ENCODE data around the gene DOCK4.

DNA sequence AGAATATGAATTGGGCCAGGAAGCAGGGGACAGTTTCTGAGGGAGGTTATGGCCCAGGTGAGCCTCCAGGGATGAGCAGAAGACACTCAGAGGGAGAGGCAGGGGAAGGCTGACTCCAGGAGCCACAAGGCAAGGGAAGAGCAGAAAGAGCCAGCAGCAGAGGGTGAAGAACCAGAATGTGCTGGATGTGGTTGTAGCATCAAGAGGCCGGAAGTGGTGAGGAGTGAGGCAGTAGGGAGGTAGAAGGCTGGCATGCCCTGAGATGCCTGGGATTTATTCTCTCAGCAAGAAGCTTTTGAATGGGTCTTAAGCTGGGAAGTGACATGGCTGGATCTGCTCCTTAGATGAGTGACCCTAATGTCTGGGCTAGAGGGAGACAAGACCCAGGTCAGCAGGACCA lies 311.7 kb downstream of the DOCK4 start:
- TF ChIP-seq, protein P1, sequence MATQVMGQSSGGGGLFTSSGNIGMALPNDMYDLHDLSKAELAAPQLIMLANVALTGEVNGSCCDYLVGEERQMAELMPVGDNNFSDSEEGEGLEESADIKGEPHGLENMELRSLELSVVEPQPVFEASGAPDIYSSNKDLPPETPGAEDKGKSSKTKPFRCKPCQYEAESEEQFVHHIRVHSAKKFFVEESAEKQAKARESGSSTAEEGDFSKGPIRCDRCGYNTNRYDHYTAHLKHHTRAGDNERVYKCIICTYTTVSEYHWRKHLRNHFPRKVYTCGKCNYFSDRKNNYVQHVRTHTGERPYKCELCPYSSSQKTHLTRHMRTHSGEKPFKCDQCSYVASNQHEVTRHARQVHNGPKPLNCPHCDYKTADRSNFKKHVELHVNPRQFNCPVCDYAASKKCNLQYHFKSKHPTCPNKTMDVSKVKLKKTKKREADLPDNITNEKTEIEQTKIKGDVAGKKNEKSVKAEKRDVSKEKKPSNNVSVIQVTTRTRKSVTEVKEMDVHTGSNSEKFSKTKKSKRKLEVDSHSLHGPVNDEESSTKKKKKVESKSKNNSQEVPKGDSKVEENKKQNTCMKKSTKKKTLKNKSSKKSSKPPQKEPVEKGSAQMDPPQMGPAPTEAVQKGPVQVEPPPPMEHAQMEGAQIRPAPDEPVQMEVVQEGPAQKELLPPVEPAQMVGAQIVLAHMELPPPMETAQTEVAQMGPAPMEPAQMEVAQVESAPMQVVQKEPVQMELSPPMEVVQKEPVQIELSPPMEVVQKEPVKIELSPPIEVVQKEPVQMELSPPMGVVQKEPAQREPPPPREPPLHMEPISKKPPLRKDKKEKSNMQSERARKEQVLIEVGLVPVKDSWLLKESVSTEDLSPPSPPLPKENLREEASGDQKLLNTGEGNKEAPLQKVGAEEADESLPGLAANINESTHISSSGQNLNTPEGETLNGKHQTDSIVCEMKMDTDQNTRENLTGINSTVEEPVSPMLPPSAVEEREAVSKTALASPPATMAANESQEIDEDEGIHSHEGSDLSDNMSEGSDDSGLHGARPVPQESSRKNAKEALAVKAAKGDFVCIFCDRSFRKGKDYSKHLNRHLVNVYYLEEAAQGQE (IDR thresholded peaks at IDR 0.05) = no peak
- TF ChIP-seq, protein P2, sequence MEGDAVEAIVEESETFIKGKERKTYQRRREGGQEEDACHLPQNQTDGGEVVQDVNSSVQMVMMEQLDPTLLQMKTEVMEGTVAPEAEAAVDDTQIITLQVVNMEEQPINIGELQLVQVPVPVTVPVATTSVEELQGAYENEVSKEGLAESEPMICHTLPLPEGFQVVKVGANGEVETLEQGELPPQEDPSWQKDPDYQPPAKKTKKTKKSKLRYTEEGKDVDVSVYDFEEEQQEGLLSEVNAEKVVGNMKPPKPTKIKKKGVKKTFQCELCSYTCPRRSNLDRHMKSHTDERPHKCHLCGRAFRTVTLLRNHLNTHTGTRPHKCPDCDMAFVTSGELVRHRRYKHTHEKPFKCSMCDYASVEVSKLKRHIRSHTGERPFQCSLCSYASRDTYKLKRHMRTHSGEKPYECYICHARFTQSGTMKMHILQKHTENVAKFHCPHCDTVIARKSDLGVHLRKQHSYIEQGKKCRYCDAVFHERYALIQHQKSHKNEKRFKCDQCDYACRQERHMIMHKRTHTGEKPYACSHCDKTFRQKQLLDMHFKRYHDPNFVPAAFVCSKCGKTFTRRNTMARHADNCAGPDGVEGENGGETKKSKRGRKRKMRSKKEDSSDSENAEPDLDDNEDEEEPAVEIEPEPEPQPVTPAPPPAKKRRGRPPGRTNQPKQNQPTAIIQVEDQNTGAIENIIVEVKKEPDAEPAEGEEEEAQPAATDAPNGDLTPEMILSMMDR (IDR thresholded peaks at IDR 0.05; ENCODE audit: low read depth, low read length, missing input control) = no peak
- no peak for TF ChIP-seq YY1 (IDR thresholded peaks at IDR 0.05)

Measured in liver (tissue), 2 donors.